Adrenal gland (tissue), 12 donors: ENCODE results near the gene ATP6V1G3. TPM values are rescaled to one million over a fixed set of nuclear protein-coding genes. Genes with fewer than 3 reads are reported as not detected.

Experiments used
- DNase-seq, 7 donors: peaks; one replicate each; pipeline ENCODE4 v3.0.0-alpha.2; 2019 to 2020
- H3K27ac ChIP-seq, 5 donors: fragments of 200-600 bp; sonication (generic) in 4 of 5; 1 replicate in 3 of 5; 2 replicates in 2 of 5; pipeline versions ENCODE4 v1.5.1 to v1.8.0; 2016 to 2020; ENCODE audit warnings: mild to moderate bottlenecking in 1 of 5
- H3K27me3 ChIP-seq: fragments of 200-600 bp; 2 replicates; pipeline ENCODE4 v1.8.0; 2021
- H3K36me3 ChIP-seq, 2 donors: fragments of 200-600 bp; replicated peaks in 1 of 2; 1 replicate in 1 of 2; 2 replicates in 1 of 2; pipeline versions ENCODE4 v1.5.1 to v1.8.0; 2018 to 2022
- H3K4me1 ChIP-seq, 2 donors: fragments of 200-600 bp; replicated peaks in 1 of 2; 1 replicate in 1 of 2; 2 replicates in 1 of 2; pipeline versions ENCODE4 v1.5.1 to v1.8.0; 2018 to 2021
- H3K4me3 ChIP-seq, 4 donors: fragments of 200-600 bp; sonication (generic) in 3 of 4; one replicate each; pipeline ENCODE4 v1.5.1; 2016 to 2018
- H3K9me3 ChIP-seq, 3 donors: fragments of 200-600 bp; sonication (generic) in 1 of 3; replicated peaks in 1 of 3; 1 replicate in 2 of 3; 2 replicates in 1 of 3; pipeline versions ENCODE4 v1.5.1 to v1.8.0; 2016 to 2021
- POLR2A ChIP-seq, 2 donors: fragments of 450-650 bp; IDR thresholded peaks; one replicate each; pipeline ENCODE4 v1.6.1; 2017; ENCODE audit warnings: antibody characterized with exemption in 2 of 2, mild to moderate bottlenecking in 2 of 2, moderate library complexity in 1 of 2
- WGBS, 4 donors: extraction: QIAGEN DNeasy Blood & Tissue Kit in 2 of 4; methylation state at CpG; one replicate each; pipeline versions ENCODE4 v1.1.5 to v1.1.7; 2013 to 2017; 5-methylcytosine and 5-hydroxymethylcytosine counted together
- intact Hi-C, 2 donors: fragments of 100-400 bp; cut with DNase I; formaldehyde crosslinking; loops; one replicate each; pipeline versions ENCODE4 v1.14.1 to v1.15.0; 2022 to 2023
- polyA plus RNA-seq, 3 donors: library from polyadenylated mRNA; stranded (reverse); fragments of 200-250 nt in 2 of 3; fragments of 350-450 nt in 1 of 3; fragmentation: Illumina TruSeq in 1 of 3; extraction: RNeasy Lipid Tissue Mini Kit (QIAGEN cat#74804) in 1 of 3; gene quantifications; one replicate each; pipeline ENCODE4 v1.2.3, GENCODE V29; 2013 to 2014
- total RNA-seq, 9 donors: library from RNA; depleted of rRNA in 4 of 9; stranded (reverse); fragments of >200 nt in 4 of 9; fragments of 120-200 nt in 1 of 9; fragmentation: NEBNext Ultra II Directional in 1 of 9; extraction: Animal tissue kit (Norgen Biotek cat#: 25700) in 1 of 9; gene quantifications; one replicate each; pipeline versions ENCODE4 v1.1.0 to v1.2.4, GENCODE V29; 2013 to 2023
- TF ChIP-seq, protein P1 (sequence below), 6 experiments: fragments of 450-650 bp in 4 of 6; fragments of 200-600 bp in 2 of 6; sonication (generic) in 1 of 6; IDR thresholded peaks; 1 replicate in 5 of 6; 2 replicates in 1 of 6; pipeline versions ENCODE4 v1.5.1 to v1.8.0; 2016 to 2021; ENCODE audit warnings: antibody characterized with exemption in 6 of 6, mild to moderate bottlenecking in 2 of 6, moderate library complexity in 1 of 6
- donor health status: healthy with polysubstance abuse.
- donor health status: Bipolar disorder and iron deficiency.
- donor health status: DM: yes; HTN: yes; CAD: no.
- donor health status: DM: no; HTN: no; CAD: no.
- donor health status: DM: no; HTN: no; CAD: no.
- donor health status: DM: yes; HTN: yes; CAD: no.

ATP6V1G3 gene
- total and polyA plus RNA-seq, 12 donors = not detected

DNA sequence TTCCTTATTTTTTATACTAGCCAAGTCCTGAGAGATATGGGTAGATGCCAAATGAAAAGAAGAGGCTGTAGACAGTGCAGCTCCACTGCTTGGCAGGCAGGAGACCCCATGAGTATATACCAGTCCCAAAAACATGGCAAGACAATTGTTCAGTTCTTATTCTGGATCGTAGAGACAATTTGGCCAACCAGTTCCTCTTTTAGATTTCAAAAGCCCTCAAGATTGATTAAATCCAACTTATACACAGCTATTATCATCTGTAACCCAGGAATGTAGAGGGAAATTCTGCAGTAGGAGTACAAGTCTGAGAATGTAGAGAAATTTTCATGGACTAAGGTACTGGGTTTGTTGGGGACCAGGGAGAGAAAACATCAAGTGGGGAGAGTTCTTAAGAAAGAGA is 50.3 kb downstream of the ATP6V1G3 start:
- no peaks in the 10 kb centered on the region for H3K9me3 ChIP-seq
- no peaks in the 10 kb centered on the region for H3K27me3 ChIP-seq
- DNase-seq = no peak
- intact Hi-C loops = no loop called here
- no peaks in the 10 kb centered on the region for H3K36me3 ChIP-seq
- TF ChIP-seq, protein P1, sequence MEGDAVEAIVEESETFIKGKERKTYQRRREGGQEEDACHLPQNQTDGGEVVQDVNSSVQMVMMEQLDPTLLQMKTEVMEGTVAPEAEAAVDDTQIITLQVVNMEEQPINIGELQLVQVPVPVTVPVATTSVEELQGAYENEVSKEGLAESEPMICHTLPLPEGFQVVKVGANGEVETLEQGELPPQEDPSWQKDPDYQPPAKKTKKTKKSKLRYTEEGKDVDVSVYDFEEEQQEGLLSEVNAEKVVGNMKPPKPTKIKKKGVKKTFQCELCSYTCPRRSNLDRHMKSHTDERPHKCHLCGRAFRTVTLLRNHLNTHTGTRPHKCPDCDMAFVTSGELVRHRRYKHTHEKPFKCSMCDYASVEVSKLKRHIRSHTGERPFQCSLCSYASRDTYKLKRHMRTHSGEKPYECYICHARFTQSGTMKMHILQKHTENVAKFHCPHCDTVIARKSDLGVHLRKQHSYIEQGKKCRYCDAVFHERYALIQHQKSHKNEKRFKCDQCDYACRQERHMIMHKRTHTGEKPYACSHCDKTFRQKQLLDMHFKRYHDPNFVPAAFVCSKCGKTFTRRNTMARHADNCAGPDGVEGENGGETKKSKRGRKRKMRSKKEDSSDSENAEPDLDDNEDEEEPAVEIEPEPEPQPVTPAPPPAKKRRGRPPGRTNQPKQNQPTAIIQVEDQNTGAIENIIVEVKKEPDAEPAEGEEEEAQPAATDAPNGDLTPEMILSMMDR (IDR thresholded peaks at IDR 0.05) = no peak
- no peak for TF ChIP-seq POLR2A (IDR thresholded peaks at IDR 0.05)
- no peaks in the 10 kb centered on the region for H3K4me1 ChIP-seq
- no peak overlapping the region for H3K4me3 ChIP-seq
- 74 to 92% (median 82%) methylated on average over 1 of the region's 1 CpG for WGBS, 4 donors
- H3K27ac ChIP-seq = no peak overlapping the region

DNA sequence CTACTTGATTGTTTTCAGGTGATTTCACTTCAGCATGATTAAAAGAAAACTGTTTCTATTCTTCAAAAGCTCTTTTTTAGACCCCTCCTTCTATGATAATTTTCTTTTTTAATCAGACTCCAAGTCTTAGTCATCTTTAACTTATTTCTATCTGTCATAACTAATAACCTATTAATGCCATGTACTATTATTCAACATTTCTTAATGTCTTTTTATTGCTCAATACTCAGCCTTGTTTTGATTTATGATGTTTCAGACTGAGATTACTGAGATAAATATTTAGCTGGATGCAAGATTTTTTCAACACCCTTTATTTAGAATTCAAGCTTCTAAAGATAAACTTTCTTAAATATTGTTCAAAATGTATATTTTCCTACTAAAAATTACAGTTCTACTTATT is 53.6 kb downstream of the ATP6V1G3 start:
- Histone ChIP-seq H3K4me1 (no peaks in the 10 kb centered on the region), H3K4me3 (no peak overlapping the region), H3K36me3 (no peaks in the 10 kb centered on the region), H3K9me3 (no peaks in the 10 kb centered on the region), H3K27ac (no peak overlapping the region), H3K27me3 (no peaks in the 10 kb centered on the region)
- DNase-seq = no peak
- intact Hi-C loops = no loop called here
- no peak for TF ChIP-seq POLR2A (IDR thresholded peaks at IDR 0.05)
- TF ChIP-seq, protein P1 (IDR thresholded peaks at IDR 0.05) = no peak

DNA sequence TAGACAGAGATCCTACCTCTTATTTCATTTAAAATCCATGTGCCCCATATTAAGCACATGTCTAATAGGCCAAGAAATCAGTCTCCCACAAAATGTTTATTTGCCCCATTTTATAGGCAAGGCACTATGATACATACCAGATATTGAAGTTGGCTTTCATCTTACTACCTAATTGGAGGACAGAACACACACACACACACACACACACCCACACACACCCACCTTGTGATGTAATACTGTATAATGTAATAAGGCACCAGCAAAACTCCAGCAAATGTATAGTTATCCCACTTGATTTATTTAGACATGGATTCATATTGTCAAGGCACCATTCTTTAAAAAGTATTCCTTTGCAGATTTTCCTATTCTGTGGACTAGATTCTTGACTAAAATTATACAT is 56.8 kb downstream of the ATP6V1G3 start:
- Histone ChIP-seq H3K9me3 (no peaks in the 10 kb centered on the region), H3K27ac (no peak overlapping the region), H3K4me1 (no peaks in the 10 kb centered on the region), H3K27me3 (no peaks in the 10 kb centered on the region), H3K4me3 (no peak overlapping the region), H3K36me3 (no peaks in the 10 kb centered on the region)
- no peak for DNase-seq
- intact Hi-C loops = no loop called here
- TF ChIP-seq, protein P1 (IDR thresholded peaks at IDR 0.05) = no peak
- TF ChIP-seq POLR2A (IDR thresholded peaks at IDR 0.05) = no peak

DNA sequence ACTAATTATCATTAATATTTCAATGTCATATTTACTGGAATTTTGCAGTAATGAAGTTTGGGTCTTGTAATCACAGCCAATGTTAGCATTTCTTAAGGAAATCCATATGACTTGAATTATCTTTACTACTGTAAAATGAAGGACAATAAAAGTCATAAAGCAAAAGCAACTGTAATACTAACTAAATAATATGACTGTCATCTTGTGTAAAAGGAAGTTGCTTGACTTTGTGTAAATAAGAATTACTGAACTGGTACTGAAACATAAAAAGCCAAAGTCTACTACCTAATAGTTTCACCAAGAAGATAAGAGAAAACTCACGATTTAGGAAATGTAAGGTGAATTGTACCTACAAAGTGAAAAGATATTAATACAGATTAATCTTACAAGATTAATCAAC is 57.5 kb downstream of the ATP6V1G3 start:
- Histone ChIP-seq H3K4me3 (no peak overlapping the region), H3K9me3 (no peaks in the 10 kb centered on the region), H3K36me3 (no peaks in the 10 kb centered on the region), H3K27ac (no peak overlapping the region), H3K27me3 (no peaks in the 10 kb centered on the region), H3K4me1 (no peaks in the 10 kb centered on the region)
- WGBS, 4 donors = 75 to 81% (median 79%) methylated on average over 1 of the region's 1 CpG
- intact Hi-C loops = no loop called here
- TF ChIP-seq, protein P1 (IDR thresholded peaks at IDR 0.05) = no peak
- no peak for TF ChIP-seq POLR2A (IDR thresholded peaks at IDR 0.05)
- no peak for DNase-seq
